Activated CD4-positive, CD25-positive, alpha-beta regulatory T cell treated with anti-CD3 and anti-CD28 coated beads, Interleukin-2, amount 50 U/mL, for 16 hours (primary cell): ENCODE results near the gene PRAF2.
A peak's percentile ranks its signal among the peaks of the same experiment; 100 is the strongest.

Source experiments
- DNase-seq: peaks from one replicate; pipeline ENCODE4 v3.0.0-alpha.2; 2020; ENCODE audit warnings: low read depth, low spot score

Gene PRAF2

GRCh38 chrX:49073601-49074575 is at the start of gene PRAF2:
PRAF2 (minus strand) TSS chrX:49074002; CDS start chrX:49073987, 15 bp downstream.
- peak; percentile 79 for DNase-seq

GRCh38 chrX:49122499-49122898 is 48.7 kb upstream of the PRAF2 start:
- DNase-seq, result no peak

GRCh38 chrX:49120091-49120490 is 46.3 kb upstream of the PRAF2 start:
- no peak for DNase-seq

GRCh38 chrX:49117581-49117980 is 43.8 kb upstream of the PRAF2 start:
- DNase-seq, result no peak

- DNase-seq, result no peak
Measured at GRCh38 chrX:49116716-49117115, 42.9 kb upstream of the PRAF2 start.

GRCh38 chrX:49116076-49116475 is 42.3 kb upstream of the PRAF2 start:
- DNase-seq, result no peak

GRCh38 chrX:49111791-49112190 is 38.0 kb upstream of the PRAF2 start:
- no peak for DNase-seq

GRCh38 chrX:49110417-49110816 is 36.6 kb upstream of the PRAF2 start:
- DNase-seq, result no peak

GRCh38 chrX:49108641-49109040 is 34.8 kb upstream of the PRAF2 start:
- DNase-seq, result no peak

- DNase-seq, result no peak
Measured at GRCh38 chrX:49106930-49107329, 33.1 kb upstream of the PRAF2 start.

GRCh38 chrX:49106296-49106695 is 32.5 kb upstream of the PRAF2 start:
- DNase-seq, result no peak

GRCh38 chrX:49103637-49104036 is 29.8 kb upstream of the PRAF2 start:
- DNase-seq, result no peak

- DNase-seq, result no peak
Measured at GRCh38 chrX:49102190-49102589, 28.4 kb upstream of the PRAF2 start.

- no peak for DNase-seq
Measured at GRCh38 chrX:49101629-49101984, 27.8 kb upstream of the PRAF2 start.

GRCh38 chrX:49100704-49101628 is 27.2 kb upstream of the PRAF2 start:
- peak; percentile 79 for DNase-seq

- no peak for DNase-seq
Measured at GRCh38 chrX:49096419-49096818, 22.6 kb upstream of the PRAF2 start.

GRCh38 chrX:49089553-49089952 is 15.8 kb upstream of the PRAF2 start:
- DNase-seq, result no peak

- no peak for DNase-seq
Measured at GRCh38 chrX:49082271-49082871, 8.6 kb upstream of the PRAF2 start.

- DNase-seq, result peak; percentile 36
Measured at GRCh38 chrX:49079489-49080428, 6.0 kb upstream of the PRAF2 start, which contains the start of gene WDR45. WDR45 (minus strand) TSS chrX:49079887; CDS start chrX:49078095, 1,792 bp downstream.

- DNase-seq, result no peak
Measured at GRCh38 chrX:49077941-49078340, 4.1 kb upstream of the PRAF2 start.

- DNase-seq, result no peak
Measured at GRCh38 chrX:49075347-49075746, 1.5 kb upstream of the PRAF2 start.
